SU-DHL-6 (cell line): ENCODE data around the gene MAMDC4.
"Not testable (repeated sequence)": the region's sequence is repeated elsewhere in the genome, so short reads cannot be mapped to it uniquely, and the experiment has no call there.

ENCODE experiments used
- H2AFZ ChIP-seq: fragments of 200-600 bp; sonication (generic); 2 replicates; pipeline ENCODE4 v1.6.1; 2014; ENCODE audit warnings: low read depth, mild to moderate bottlenecking, moderate library complexity, mixed read lengths, antibody characterized with exemption, low read length; ENCODE audit not compliant: severe bottlenecking
- H3F3A ChIP-seq: fragments of 200-600 bp; shearing (Covaris generic); 2 replicates; pipeline ENCODE4 v1.6.0; 2016; ENCODE audit warnings: antibody characterized with exemption, mild to moderate bottlenecking; ENCODE audit not compliant: insufficient read depth
- H3K27ac ChIP-seq: fragments of 200-600 bp; sonication (generic); 2 replicates; pipeline ENCODE4 v1.5.1; 2016; ENCODE audit warnings: low read depth, mild to moderate bottlenecking, low read length, moderate library complexity, mixed read lengths
- H3K27me3 ChIP-seq: fragments of 200-600 bp; sonication (generic), shearing (Covaris generic); 2 replicates; pipeline ENCODE4 v1.6.0; 2014; ENCODE audit warnings: mild to moderate bottlenecking, low read length
- H3K36me3 ChIP-seq: fragments of 200-600 bp; sonication (generic); 2 replicates; pipeline ENCODE4 v1.6.1; 2014; ENCODE audit warnings: mild to moderate bottlenecking, low read length, mixed read lengths
- H3K4me2 ChIP-seq: fragments of 300-600, 200-600 bp; shearing (Covaris generic), sonication (generic); 2 replicates; pipeline ENCODE4 v1.6.0; 2014; ENCODE audit warnings: low read length, low read depth, mild to moderate bottlenecking; ENCODE audit not compliant: poor library complexity, severe bottlenecking
- H3K4me3 ChIP-seq: fragments of 200-600 bp; sonication (generic); 2 replicates; pipeline ENCODE4 v1.5.1; 2014; ENCODE audit warnings: antibody characterized with exemption, low read length, mild to moderate bottlenecking, mixed read lengths; ENCODE audit not compliant: insufficient read depth, poor library complexity, severe bottlenecking
- H3K79me2 ChIP-seq: fragments of 200-600 bp; sonication (generic); 2 replicates; pipeline ENCODE4 v1.6.1; 2014; ENCODE audit warnings: mild to moderate bottlenecking, low read length, moderate library complexity; ENCODE audit not compliant: insufficient read depth
- H3K9ac ChIP-seq: fragments of 200-600 bp; sonication (generic); 2 replicates; pipeline ENCODE4 v1.7.0; 2014; ENCODE audit warnings: mild to moderate bottlenecking, low read length
- H3K9me2 ChIP-seq: fragments of 200-600 bp; sonication (generic); replicated peaks from 2 replicates; pipeline ENCODE4 v1.6.1; 2014; ENCODE audit warnings: low read length; ENCODE audit not compliant: insufficient read depth
- H3K9me3 ChIP-seq: fragments of 200-600 bp; sonication (generic); 2 replicates; pipeline ENCODE4 v1.6.1; 2014; ENCODE audit warnings: low read length, mixed read lengths; ENCODE audit not compliant: insufficient read depth
- H4K20me1 ChIP-seq: fragments of 200-600 bp; sonication (generic); 2 replicates; pipeline ENCODE4 v1.6.1; 2014; ENCODE audit warnings: low read depth, mild to moderate bottlenecking, antibody characterized with exemption, low read length, moderate library complexity, mixed read lengths
- CTCF ChIP-seq: fragments of 200-600 bp; sonication (generic); IDR thresholded peaks from one replicate; pipeline ENCODE4 v1.5.1; 2017; ENCODE audit warnings: antibody characterized with exemption, mild to moderate bottlenecking, low read length, moderate library complexity; ENCODE audit not compliant: insufficient read depth, poor library complexity, severe bottlenecking
- EZH2phosphoT487 ChIP-seq: fragments of 200-600 bp; sonication (generic), shearing (Covaris generic); conservative IDR thresholded peaks from 2 replicates; pipeline ENCODE4 v1.6.1; 2018; ENCODE audit warnings: mild to moderate bottlenecking, antibody characterized with exemption, low read length, moderate library complexity, mixed read lengths

MAMDC4 gene

GRCh38 chr9:136851941-136852663, at the start of gene MAMDC4:
Gene MAMDC4 (plus strand): TSS chr9:136852346. CDS start chr9:136852417, 71 bp downstream.
- no peaks in the 10 kb centered on the region for H3K27me3 ChIP-seq
- no peak within 1 kb of the TSS for H2AFZ ChIP-seq
- H3K9me3 ChIP-seq = no peaks in the 10 kb centered on the region
- H3K4me2 ChIP-seq = no peak within 1 kb of the TSS
- TF ChIP-seq EZH2phosphoT487 = no peak
- TF ChIP-seq CTCF = no peak
- no peak within 1 kb of the TSS for H3K27ac ChIP-seq
- no peaks in the 10 kb centered on the region for H3K79me2 ChIP-seq
- H3K9me2 ChIP-seq = no peaks in the 10 kb centered on the region
- no peak within 1 kb of the TSS for H3K9ac ChIP-seq
- no peaks in the 10 kb centered on the region for H3F3A ChIP-seq
- no peak within 1 kb of the TSS for H3K4me3 ChIP-seq
- no peaks in the 10 kb centered on the region for H4K20me1 ChIP-seq
- no peaks in the 10 kb centered on the region for H3K36me3 ChIP-seq

GRCh38 chr9:136803009-136803550, 49.1 kb upstream of the MAMDC4 start:
- H4K20me1 ChIP-seq, H2AFZ ChIP-seq, H3K4me2 ChIP-seq, H3K9me2 ChIP-seq, H3K27ac ChIP-seq, H3F3A ChIP-seq, H3K36me3 ChIP-seq, H3K9ac ChIP-seq, H3K9me3 ChIP-seq, H3K4me3 ChIP-seq, H3K27me3 ChIP-seq, H3K79me2 ChIP-seq: not testable (repeated sequence)

GRCh38 chr9:136803551-136804508, 48.3 kb upstream of the MAMDC4 start:
- no peak overlapping the region for H3K4me3 ChIP-seq
- H2AFZ ChIP-seq = no peak overlapping the region
- H3K27ac ChIP-seq = no peak overlapping the region
- H4K20me1 ChIP-seq = no peaks in the 10 kb centered on the region
- no peaks in the 10 kb centered on the region for H3K27me3 ChIP-seq
- no peaks in the 10 kb centered on the region for H3K9me3 ChIP-seq
- H3K4me2 ChIP-seq = no peak overlapping the region
- H3K9ac ChIP-seq = no peak overlapping the region
- no peak for TF ChIP-seq EZH2phosphoT487
- no peak for TF ChIP-seq CTCF
- H3F3A ChIP-seq = no peaks in the 10 kb centered on the region
- H3K79me2 ChIP-seq = peaks cover 14% of the 10 kb centered on the region
- no peaks in the 10 kb centered on the region for H3K9me2 ChIP-seq
- H3K36me3 ChIP-seq = no peaks in the 10 kb centered on the region
